Stimulated activated CD8-positive, alpha-beta memory T cell treated with anti-CD3 and anti-CD28 coated beads, Interleukin-12 subunit alpha, Interleukin-12 subunit beta, amount 100 ng/mL, for 4 hours (primary cell): ENCODE data around the gene ST7L.
"Not testable (repeated sequence)": the region's sequence is repeated elsewhere in the genome, so short reads cannot be mapped to it uniquely, and the experiment has no call there.

Experiments
- DNase-seq: peaks from one replicate; pipeline ENCODE4 v3.0.0-alpha.2; 2020; ENCODE audit warnings: low read depth

Gene ST7L

GRCh38 chr1:112492076-112492475, 126.9 kb downstream of the ST7L start:
- DNase-seq: no peak

- no peak for DNase-seq
These were observed 130.8 kb downstream of the ST7L start for GRCh38 chr1:112488141-112488540.

- not testable (repeated sequence) for DNase-seq
These were observed 131.3 kb downstream of the ST7L start for GRCh38 chr1:112487686-112488085.

GRCh38 chr1:112486063-112486462, 132.9 kb downstream of the ST7L start:
- not testable (repeated sequence) for DNase-seq

GRCh38 chr1:112478314-112478713, 140.6 kb downstream of the ST7L start:
- no peak for DNase-seq

GRCh38 chr1:112477550-112477949, 141.4 kb downstream of the ST7L start:
- DNase-seq: no peak
